Esophagus squamous epithelium (tissue), 4 donors: Measurements from ENCODE around the gene CHSY3.

Experiments used
- CTCF ChIP-seq, 6 experiments: fragments of 450-650 bp in 4 of 6; fragments of 200-600 bp in 2 of 6; sonication (generic) in 2 of 6; IDR thresholded peaks; one replicate each; pipeline ENCODE4 v1.5.1; 2016 to 2019; ENCODE audit warnings: antibody characterized with exemption in 6 of 6, mild to moderate bottlenecking in 4 of 6, moderate library complexity in 4 of 6
- POLR2A ChIP-seq, 4 donors: fragments of 450-650 bp; IDR thresholded peaks; one replicate each; pipeline ENCODE4 v1.6.1; 2017; ENCODE audit warnings: antibody characterized with exemption in 4 of 4, mild to moderate bottlenecking in 4 of 4, moderate library complexity in 3 of 4

- no peak for TF ChIP-seq CTCF (IDR thresholded peaks at IDR 0.05)
- no peak for TF ChIP-seq POLR2A (IDR thresholded peaks at IDR 0.05)
Observed at GRCh38 chr5:130159968-130160367, 255.7 kb downstream of the CHSY3 start.
